ENCODE data around the gene UBA1.

The UBA1 gene

GRCh38 chrX:47193475-47194193, at the start of gene UBA1:
TSS of gene UBA1 (plus strand) at chrX:47193829. CDS start at chrX:47198803, 4,974 bp downstream.
- DNase-seq (ENCODE audit: low spot score), result peak; percentile 94

GRCh38 chrX:47143894-47144625, 49.6 kb upstream of the UBA1 start:
- peak; percentile 16 for DNase-seq (ENCODE audit: low spot score)

DNA sequence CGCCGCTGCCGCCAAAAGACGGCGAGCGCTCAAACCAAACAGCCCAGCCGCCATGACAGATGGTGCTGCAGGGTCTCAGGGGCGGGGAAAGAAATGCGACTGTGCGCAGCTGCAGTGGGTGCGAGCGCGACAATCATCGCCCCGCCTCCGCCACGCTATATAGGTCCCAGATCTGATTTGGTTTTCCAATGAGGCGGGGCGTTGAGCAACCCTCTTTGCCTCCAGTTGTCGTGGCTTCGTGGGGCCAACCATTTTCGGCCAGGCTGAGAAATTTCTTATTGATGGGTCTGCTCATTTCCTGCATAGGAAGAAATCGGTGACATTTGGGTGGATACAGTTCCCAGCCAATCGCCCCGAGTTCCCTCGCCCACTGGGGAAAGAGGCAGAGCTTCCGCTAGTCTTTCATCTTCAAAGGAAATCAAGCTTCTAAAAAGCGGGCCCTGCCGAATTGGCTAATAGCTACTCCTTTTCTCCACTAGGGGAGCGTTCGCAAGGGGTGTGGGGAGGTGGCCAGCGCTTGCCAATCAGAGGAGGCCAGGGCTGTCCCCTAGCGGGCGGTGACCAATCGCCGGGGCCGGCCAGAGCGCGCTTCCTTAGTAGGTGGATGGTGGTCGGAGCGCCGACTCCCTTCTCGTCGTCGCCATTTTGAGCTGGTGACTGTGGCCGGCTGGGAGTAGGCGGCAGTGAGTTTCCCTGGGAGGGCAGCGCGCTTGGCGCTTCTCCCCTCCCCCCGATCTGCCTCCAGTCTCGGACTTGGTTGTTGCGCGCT, 48.8 kb upstream of the UBA1 start, which contains the start of the genes NDUFB11 and RBM10:
Gene NDUFB11 (minus strand): TSS at position 77 of the 769 bp plus-strand sequence. CDS start 23 bp downstream, at position 54.
Gene RBM10 (plus strand): TSS at position 596 of the 769 bp plus-strand sequence. CDS start 2,261 bp downstream, outside the sequence.
- DNase-seq (ENCODE audit: low spot score), result peak; percentile 90

DNA sequence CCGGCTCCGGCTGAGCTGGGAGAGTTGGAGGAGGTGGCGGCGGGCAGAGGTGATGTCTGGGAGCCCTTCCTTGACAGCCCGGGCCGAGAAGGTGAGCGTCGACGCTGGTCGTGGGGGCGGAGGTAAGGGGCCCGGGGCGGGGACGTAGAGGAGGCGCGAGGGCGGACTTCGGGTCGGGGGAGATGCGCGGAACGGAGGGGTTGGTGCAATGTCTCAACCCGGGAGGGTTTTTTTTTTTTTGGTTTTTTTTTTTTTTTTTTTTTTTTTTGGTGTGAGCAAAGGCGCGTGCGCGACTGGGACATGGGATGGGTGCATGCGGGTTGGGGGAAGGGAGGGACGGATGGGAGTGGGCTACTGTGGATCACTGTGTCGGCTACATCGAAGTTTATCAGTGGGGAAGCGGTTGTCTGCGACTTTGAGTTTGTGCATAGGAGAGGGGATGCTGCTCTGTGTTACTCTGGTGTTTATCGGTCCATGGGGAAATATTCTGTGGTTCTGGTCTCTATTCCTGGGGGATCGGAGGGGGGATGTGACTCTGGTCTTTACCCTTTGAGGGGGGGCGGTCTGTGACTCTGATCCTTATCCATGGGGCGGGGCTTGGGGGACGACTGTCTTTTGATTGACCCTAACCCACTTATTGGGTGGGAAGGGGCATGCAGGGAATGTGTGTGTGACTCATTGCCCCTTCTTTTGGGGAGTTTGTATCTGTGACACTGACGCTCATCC, 48.1 kb upstream of the UBA1 start:
- DNase-seq (ENCODE audit: low spot score), result no peak

DNA sequence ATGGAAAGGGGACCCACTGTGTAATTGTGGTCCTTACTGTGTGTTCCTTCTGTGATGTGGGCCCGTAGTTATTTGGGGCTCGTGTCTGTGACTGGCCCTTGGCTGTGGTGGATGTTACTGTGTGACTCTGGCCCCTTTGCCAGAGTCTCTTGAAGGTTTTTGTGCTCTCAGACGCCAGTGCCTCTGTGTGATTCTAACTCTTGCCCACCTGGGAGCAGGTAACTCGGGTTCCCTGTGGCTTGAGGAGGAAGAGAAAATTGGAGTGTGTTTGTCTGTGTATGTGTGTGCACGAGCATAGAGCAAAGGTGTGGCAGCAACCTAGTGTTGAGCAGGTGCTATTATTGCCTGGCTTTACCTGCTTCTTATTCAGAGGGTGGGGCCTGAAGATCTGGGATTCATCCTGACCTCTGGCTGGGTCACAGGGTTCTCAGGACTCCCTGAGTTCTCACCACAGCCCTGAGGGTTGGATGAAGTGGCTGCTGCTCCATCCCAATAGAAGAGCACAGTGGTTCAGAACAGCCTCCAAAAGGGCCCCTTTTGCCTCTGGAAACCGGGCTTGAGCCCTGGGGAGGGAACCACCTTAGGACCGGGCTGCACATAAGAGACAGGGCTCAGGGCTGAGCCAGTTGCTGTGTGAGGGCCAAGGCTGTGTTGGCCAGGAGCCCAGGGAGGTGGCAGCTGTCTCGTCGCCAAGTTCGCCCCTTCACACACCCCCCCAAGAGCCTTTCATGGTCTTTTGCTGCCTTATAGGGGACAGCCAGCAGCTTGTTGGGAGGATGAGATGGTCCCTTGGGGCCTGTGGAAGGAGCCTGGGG, 47.3 kb upstream of the UBA1 start:
- DNase-seq (ENCODE audit: low spot score), result peak; percentile 19

DNA sequence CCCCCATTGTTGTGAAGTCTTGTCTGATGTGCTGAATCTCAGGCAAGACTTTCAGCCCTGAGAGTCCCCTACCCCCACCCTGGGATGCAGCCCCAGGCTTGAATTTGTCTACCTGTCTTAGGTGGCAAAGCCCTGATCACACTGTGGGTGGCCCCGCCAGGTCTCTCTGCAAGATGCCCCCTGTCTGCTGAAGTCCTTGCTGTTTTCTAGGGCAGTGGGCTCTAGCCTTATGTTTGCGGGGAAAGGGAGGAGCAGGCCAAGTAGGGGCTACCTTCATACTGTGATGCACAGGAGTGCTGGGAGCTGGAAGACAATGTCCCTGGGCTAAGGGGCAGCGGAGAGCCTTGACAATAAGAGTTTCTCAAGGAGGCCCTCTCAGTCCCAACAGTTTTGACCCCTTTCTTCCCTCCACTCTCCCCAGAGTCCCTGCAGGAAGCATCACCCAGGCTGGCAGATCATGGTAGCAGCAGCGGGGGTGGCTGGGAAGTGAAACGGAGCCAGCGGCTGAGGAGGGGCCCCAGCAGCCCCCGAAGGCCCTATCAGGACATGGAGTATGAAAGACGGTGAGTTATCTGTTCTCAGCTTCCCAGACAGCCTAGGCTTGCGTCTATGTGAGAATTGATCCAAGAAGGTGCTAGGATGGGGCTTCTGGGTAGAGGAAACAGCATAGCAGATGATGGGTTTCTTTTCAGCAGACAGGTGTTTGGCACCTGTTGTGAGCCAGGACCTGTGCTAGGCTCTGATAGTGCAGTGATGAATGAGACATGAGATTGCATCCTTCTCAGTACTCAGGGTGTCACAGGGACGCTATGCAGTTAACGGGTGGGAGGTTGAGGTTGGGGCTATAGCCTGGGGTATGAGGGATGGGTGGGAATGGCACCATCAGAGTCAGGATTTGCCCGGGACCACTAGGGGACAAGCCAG, 46.4 kb upstream of the UBA1 start:
- no peak for DNase-seq (ENCODE audit: low spot score)

DNA sequence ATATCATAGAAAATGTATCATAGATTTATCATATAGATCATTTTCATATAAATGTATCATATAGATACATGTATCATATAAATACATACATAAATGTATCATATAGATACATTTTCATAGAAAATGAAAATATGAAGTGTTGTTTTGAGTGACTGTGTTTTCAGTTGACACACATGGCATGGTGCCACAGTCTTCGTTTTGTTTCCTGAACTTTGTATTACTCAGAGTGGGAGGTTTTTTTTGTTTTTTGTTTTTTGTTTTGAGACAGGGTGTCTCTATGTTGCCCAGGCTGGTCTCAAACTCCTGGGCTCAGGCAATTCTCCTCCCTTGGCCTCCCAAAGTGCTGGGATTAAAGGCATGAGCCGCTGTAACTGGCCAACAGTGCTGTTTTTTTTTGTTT, 44.7 kb upstream of the UBA1 start:
- DNase-seq (ENCODE audit: low spot score), result no peak

DNA sequence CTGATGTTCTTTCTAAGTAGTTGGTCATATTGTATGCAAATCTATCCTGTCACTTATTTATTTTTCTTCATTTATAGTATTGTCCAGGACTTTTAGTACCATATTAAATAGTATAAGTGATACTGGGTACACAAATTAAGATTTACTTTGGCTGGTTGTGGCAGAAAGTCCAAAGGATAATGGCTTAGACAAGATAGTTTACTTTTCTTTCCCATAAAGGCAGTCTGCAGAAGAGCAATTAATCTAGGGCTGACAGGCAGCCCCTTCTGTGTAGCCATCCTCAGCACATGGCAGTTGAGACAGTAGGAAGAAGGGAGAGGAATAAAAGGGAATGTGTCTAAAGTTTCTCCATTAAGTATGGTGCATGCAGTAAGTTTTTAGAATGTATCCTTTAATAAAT, 42.2 kb upstream of the UBA1 start:
- DNase-seq (ENCODE audit: low spot score), result no peak

DNA sequence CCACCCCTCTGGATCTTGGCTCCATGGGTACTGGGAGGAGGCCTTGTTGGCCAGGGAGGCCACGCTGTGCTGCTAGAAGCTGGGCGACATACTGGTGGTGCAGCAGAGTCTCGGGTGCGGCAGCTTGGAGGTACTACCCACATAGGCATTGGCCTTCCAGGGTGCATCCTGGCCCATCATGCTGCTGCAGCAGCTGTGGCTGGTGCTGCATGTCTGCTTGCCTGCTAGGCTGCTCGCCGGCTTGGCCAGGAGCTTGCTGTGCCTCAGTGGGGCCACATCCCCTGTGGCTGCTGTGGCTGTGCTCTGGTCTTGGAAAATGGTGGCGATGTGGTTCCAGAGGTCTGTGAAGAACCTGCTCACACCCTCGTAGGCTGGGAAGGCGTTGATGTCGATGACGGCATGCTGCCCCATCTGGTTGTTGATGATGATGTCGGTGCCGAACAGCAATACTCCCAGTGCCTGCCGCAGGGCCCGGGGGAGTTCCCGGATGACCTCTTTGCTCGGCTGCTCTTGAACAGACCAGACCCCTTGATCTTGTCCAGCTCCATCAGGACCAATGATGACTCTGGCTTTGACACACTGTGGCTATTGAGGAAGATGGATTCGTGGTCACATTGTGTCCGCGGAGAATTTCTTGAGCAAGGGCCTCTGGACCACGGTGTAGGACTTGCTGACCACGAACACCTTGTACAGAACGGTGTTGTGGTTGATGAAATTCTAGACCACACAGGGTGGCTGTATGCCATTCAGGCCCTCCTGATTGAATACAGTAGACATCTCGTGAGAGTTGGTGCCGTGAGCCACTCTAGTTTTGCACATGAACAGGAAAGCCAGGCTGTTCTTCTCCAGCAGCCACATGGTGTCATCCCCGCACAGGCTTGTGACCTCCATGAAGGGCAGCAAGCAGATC, 36.8 kb upstream of the UBA1 start:
- no peak for DNase-seq (ENCODE audit: low spot score)

DNA sequence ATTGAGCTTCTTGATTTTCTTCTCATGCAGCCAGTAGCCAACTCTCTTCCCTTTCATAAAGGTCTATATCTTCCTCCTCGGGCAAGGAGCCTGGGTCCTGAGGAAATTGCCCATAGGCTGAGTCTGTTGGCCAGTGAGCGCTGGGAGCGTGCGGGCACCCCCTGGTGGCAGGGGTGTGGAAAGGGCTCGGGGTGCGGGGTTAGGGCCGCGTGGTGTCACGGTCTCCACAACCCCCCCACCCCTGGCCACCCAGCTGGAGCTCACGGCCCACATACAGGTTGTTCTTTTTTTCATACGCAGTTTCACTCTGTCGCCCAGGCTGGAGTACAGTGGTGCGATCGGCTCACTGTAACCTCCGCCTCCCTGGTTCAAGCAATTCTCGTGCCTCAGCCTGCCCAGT, 35.5 kb upstream of the UBA1 start:
- no peak for DNase-seq (ENCODE audit: low spot score)

GRCh38 chrX:47158781-47159180, 34.8 kb upstream of the UBA1 start:
- no peak for DNase-seq (ENCODE audit: low spot score)

- no peak for DNase-seq (ENCODE audit: low spot score)
Observed at GRCh38 chrX:47160781-47161180, 32.8 kb upstream of the UBA1 start.

GRCh38 chrX:47162927-47163583, 30.6 kb upstream of the UBA1 start:
- DNase-seq (ENCODE audit: low spot score), result no peak

DNA sequence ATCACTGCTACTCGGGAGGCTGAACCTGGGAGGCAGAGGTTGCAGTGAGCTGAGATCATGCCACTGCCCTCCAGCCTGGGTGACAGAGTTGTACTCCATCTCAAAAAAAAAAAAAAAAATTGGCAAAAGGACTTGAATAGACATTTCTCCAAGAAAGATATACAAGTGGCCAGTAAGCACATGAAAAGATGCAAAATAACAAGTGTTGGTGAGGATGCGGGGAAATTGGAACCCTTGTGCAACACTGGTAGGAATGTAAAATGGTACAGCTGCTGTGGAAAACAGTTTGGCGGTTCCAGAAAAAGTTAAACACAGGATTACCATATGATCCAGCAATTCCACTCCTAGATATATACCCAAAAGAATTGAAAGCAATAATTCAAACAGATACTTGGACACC, 29.2 kb upstream of the UBA1 start:
- no peak for DNase-seq (ENCODE audit: low spot score)

- DNase-seq (ENCODE audit: low spot score), result no peak
Observed at GRCh38 chrX:47166126-47166525, 27.5 kb upstream of the UBA1 start.

DNA sequence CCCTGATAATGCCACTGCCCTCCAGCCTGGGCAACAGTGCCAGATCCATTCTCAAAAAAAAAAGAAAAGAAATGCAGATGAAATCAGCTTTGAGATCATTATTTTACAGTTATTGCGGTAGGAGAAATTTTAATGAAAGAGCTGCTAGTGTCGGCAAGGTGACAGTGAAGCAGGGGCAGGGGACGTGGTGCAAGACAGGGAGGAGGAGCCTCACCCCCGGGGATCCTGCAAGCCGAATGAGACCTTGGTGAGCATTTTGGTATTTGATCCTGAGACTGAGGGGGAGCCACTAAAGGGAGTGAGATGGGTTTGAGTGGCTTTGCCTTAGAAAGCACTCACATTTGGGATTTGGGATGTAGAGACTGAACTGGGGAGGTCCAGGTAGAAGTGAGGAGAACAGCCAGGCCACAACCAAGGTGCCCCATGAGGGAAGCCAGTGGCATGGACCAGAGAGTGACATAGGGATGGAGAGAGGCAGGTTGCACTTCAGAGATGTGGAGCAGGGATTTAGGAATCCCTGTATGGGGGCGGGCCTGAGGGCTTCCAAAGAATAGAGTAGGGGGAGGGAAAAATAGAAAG, 25.0 kb upstream of the UBA1 start:
- DNase-seq (ENCODE audit: low spot score), result no peak

GRCh38 chrX:47169273-47169672, 24.4 kb upstream of the UBA1 start:
- DNase-seq (ENCODE audit: low spot score), result no peak
